ENCODE data around the gene PPP4R4.

The PPP4R4 gene

DNA sequence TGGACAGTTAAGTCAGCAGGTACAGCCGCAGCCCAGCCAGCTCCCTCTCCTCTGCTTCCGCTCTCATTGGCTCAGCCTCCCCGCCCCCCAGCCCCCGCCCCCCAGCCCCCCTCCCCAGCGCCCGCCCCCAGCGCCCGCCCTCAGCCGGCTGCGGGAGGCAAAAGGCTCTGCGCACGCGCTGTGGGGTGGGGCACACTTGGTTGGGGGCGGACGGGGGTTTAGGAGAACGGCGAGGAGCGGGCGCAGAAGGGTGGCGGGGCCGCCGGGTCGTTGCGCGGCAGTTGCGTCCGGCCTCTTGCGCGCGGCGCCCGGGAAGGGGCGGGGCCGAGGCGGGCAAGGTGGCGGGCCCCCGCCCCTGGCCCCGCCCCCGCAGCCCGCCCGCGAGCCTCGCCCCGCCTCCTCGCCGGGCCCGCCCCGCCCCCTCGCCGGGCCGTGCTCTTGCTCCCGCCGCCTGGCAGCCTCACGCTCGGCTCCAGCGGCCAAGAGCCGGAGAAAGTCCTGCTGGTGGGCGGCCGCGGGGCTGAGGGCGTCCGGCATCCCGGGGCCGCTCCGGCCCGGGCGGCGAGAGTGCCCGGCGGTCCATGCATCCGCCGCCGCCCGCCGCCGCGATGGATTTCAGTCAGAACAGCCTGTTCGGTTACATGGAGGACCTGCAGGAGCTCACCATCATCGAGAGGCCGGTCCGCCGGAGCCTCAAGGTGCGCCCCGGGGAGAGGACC is at the start of gene PPP4R4:
Gene PPP4R4, plus strand, starts transcription at position 438 of the 719 bp plus-strand sequence. Its CDS starts 144 bp downstream, at position 582.
- TF ChIP-seq POLR2A (IDR thresholded peaks at IDR 0.05; ENCODE audit: low read depth, low read length) = no peak
- DNase-seq (ENCODE audit: insufficient read length, low spot score) = peak; percentile 74
- FAIRE-seq = no peak

- DNase-seq (ENCODE audit: insufficient read length, low spot score) (no peak), FAIRE-seq (no peak)
- no peak for TF ChIP-seq POLR2A (IDR thresholded peaks at IDR 0.05; ENCODE audit: low read depth, low read length)
Measured at GRCh38 chr14:94124582-94125377, 49.3 kb upstream of the PPP4R4 start.

- TF ChIP-seq POLR2A (IDR thresholded peaks at IDR 0.05; ENCODE audit: low read depth, low read length) = no peak
- FAIRE-seq (no peak), DNase-seq (ENCODE audit: insufficient read length, low spot score) (no peak)
Measured at GRCh38 chr14:94125659-94126418, 48.3 kb upstream of the PPP4R4 start.

GRCh38 chr14:94126419-94126677 is 47.8 kb upstream of the PPP4R4 start:
- DNase-seq (ENCODE audit: insufficient read length, low spot score) (no peak), FAIRE-seq (no peak)
- TF ChIP-seq POLR2A (IDR thresholded peaks at IDR 0.05; ENCODE audit: low read depth, low read length) = no peak

DNA sequence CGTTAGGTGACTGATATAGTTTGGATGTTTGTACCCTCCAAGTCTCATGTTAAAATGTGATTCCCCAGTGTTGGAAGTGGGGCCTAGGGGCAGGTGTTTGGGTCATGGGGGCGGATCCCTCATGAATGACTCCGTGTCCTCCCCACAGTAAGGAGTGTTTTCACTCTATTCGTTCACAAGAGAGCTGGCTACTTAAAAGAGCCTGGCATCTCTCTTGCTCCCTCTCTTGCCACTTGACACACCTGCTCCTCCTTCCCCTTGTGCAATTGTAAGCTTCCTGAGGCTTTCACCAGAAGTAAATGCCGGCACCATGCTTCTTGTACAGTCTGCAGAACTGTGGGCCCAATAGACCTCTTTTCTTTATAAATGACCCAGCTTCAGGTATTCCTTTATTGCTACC is 47.3 kb upstream of the PPP4R4 start:
- DNase-seq (ENCODE audit: insufficient read length, low spot score) (no peak), FAIRE-seq (no peak)
- no peak for TF ChIP-seq POLR2A (IDR thresholded peaks at IDR 0.05; ENCODE audit: low read depth, low read length)

- FAIRE-seq = no peak
Measured at GRCh38 chr14:94127330-94127729, 46.8 kb upstream of the PPP4R4 start.

DNA sequence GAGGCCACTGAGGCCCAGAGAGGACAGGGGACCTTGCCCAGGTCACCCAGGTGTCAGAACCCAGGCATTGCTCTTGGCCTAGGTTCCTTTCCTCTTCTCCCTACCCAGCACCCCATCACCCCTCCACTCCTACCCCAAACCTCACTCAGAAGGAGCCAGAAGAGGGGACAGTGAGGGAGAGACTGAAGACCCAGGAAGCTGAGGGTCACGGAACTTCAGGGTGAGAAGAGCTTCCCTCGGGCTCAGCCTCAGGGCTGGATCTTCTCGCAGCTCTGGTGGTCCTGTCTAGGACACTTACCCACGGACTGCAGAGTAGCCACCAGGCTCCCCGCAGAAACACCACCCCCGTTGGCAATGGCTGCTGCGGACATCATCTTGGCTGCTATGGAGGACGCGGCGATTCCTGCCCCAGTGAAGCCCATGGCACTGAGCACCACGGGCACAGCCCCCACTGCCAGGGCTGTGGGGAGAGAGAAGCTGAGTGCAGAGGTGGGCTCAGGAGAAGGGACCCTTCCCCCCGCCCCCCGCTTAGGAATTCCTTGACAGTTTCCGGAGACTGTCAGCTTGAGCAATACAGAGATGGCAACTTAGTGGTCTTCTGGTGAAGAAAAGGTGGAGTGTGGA is 45.8 kb upstream of the PPP4R4 start:
- FAIRE-seq (no peak), DNase-seq (ENCODE audit: insufficient read length, low spot score) (no peak)
- TF ChIP-seq POLR2A (IDR thresholded peaks at IDR 0.05; ENCODE audit: low read depth, low read length) = no peak

More at GRCh38 chr14:94127330-94127729, 46.8 kb upstream of the PPP4R4 start:
- TF ChIP-seq POLR2A (IDR thresholded peaks at IDR 0.05; ENCODE audit: low read depth, low read length) = no peak
- DNase-seq (ENCODE audit: insufficient read length, low spot score) = no peak

DNA sequence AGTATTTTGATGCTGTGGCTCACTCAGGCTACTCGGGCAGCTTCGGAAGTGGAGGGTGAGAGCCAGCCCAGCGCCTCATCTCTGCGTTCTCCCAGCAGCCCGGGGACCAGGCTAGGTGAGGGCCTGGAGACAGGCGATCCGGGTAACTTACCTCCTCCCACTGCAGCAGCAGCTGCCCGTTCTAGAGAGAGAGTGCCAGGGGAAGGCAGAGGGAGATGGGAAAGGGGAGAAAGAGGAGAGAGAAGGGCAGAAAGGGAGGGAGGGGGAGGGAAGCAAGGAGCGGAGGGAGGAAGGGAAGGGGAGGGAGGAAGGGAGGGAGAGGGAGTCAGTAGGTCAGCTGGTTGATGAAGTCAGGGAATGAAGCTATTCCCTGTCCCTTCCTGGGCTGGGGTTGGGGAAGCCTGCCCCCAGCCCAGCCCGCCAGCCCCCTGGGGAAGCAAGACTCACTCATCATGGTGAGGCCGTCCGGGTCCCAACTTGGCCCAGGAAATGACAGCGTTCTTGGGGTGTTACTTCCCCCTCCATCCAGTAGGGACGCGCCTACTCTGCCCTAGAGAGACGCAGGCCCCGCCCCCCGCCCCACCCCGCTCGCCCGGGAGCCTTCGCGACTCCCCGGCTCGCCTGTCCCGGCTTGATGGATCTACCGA is 44.9 kb upstream of the PPP4R4 start, which contains the start of gene IFI27L2:
Gene IFI27L2, minus strand, starts transcription at position 494 of the 647 bp plus-strand sequence. Its CDS starts 40 bp downstream, at position 454.
- FAIRE-seq (peak; percentile 89), DNase-seq (ENCODE audit: insufficient read length, low spot score) (peak; percentile 88)
- TF ChIP-seq POLR2A (IDR thresholded peaks at IDR 0.05; ENCODE audit: low read depth, low read length) = peak; percentile 68

- DNase-seq (ENCODE audit: insufficient read length, low spot score) (peak; percentile 36), FAIRE-seq (peak; percentile 86)
- no peak for TF ChIP-seq POLR2A (IDR thresholded peaks at IDR 0.05; ENCODE audit: low read depth, low read length)
Measured at GRCh38 chr14:94129758-94130414, 44.2 kb upstream of the PPP4R4 start.

GRCh38 chr14:94132285-94132887 is 41.7 kb upstream of the PPP4R4 start:
- FAIRE-seq (peak; percentile 88), DNase-seq (ENCODE audit: insufficient read length, low spot score) (no peak)
- no peak for TF ChIP-seq POLR2A (IDR thresholded peaks at IDR 0.05; ENCODE audit: low read depth, low read length)

- no peak for FAIRE-seq
- no peak for TF ChIP-seq POLR2A (IDR thresholded peaks at IDR 0.05; ENCODE audit: low read depth, low read length)
Measured at GRCh38 chr14:94135476-94135875, 38.6 kb upstream of the PPP4R4 start.

GRCh38 chr14:94136575-94137331 is 37.4 kb upstream of the PPP4R4 start:
- DNase-seq (ENCODE audit: insufficient read length, low spot score) (peak; percentile 55), FAIRE-seq (peak; percentile 98)
- TF ChIP-seq POLR2A (IDR thresholded peaks at IDR 0.05; ENCODE audit: low read depth, low read length) = no peak

More at GRCh38 chr14:94135476-94135875, 38.6 kb upstream of the PPP4R4 start:
- no peak for DNase-seq (ENCODE audit: insufficient read length, low spot score)
